ENCODE results near the gene SFXN1. TPM values are rescaled to one million over a fixed set of nuclear protein-coding genes. Genes with fewer than 3 reads are reported as not detected.
"Not testable (repeated sequence)": the region's sequence is repeated elsewhere in the genome, so short reads cannot be mapped to it uniquely, and the experiment has no call there.

Gene SFXN1
- total RNA-seq, 4 donors from 2014 or later = 18.0 to 26.1 (median 21.2) TPM

DNA sequence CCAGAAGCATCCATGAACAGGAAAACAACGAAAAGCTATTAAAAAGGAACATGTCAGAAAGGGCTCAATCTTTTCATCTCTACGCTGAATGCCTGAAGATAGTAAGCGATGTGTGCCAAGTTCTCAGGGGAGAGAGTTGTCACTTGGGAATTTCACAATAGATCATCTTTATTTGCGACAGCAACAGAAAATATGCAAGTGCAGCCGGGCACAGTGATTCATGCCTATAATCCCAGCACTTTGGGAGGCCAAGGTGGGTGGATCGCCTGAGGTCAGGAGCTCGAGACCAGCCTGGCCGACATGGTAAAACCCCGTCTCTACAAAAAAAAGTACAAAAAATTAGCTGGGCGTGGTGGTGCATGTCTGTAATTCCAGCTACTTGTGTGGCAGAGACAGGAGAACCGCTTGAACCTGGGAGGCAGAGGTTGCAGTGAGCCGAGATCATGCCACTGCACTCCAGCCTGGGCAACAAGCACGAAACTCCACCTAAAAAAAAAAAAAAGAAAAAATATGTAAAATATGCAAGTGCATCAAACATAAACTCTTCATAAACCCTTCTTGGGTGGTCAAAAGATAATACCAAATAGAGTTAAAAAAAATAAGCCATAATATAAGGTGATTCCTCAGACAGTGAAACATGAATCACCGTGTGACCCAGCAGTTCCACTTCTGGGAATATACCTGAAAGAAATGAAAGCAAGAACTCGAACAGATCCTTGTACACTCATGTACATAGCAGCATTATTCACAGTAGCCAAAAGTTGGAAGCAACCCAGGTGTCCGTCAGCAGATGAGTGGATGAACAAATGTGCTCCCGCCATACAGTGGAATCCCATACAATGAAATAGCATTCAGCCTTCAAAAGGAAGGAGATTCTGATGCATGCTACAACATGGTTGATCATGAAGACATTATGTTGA, 16.2 kb downstream of the SFXN1 start:
- H3K36me3 ChIP-seq = peaks cover 0 to 60% of the 10 kb centered on the region in 2 donors
- no peak for ATAC-seq
- H3K4me1 ChIP-seq = peaks cover 0 to 4% (median 0%) of the 10 kb centered on the region in 3 donors
- TF ChIP-seq EP300 (IDR thresholded peaks at IDR 0.05) = no peak
- TF ChIP-seq POLR2AphosphoS5 (IDR thresholded peaks at IDR 0.05) = no peak
- no peak for TF ChIP-seq POLR2A (IDR thresholded peaks at IDR 0.05)
- TF ChIP-seq, protein P1, sequence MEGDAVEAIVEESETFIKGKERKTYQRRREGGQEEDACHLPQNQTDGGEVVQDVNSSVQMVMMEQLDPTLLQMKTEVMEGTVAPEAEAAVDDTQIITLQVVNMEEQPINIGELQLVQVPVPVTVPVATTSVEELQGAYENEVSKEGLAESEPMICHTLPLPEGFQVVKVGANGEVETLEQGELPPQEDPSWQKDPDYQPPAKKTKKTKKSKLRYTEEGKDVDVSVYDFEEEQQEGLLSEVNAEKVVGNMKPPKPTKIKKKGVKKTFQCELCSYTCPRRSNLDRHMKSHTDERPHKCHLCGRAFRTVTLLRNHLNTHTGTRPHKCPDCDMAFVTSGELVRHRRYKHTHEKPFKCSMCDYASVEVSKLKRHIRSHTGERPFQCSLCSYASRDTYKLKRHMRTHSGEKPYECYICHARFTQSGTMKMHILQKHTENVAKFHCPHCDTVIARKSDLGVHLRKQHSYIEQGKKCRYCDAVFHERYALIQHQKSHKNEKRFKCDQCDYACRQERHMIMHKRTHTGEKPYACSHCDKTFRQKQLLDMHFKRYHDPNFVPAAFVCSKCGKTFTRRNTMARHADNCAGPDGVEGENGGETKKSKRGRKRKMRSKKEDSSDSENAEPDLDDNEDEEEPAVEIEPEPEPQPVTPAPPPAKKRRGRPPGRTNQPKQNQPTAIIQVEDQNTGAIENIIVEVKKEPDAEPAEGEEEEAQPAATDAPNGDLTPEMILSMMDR (IDR thresholded peaks at IDR 0.05) = no peak
- WGBS, 2 donors (ENCODE audit: low coverage in 1 of 2) = 80 to 89% methylated on average over 14 of the region's 17 CpGs
- H3K4me3 ChIP-seq = no peak overlapping the region
- no peak overlapping the region for H3K27ac ChIP-seq
- H3K27me3 ChIP-seq = no peaks in the 10 kb centered on the region
- H3K9me3 ChIP-seq = no peaks in the 10 kb centered on the region

DNA sequence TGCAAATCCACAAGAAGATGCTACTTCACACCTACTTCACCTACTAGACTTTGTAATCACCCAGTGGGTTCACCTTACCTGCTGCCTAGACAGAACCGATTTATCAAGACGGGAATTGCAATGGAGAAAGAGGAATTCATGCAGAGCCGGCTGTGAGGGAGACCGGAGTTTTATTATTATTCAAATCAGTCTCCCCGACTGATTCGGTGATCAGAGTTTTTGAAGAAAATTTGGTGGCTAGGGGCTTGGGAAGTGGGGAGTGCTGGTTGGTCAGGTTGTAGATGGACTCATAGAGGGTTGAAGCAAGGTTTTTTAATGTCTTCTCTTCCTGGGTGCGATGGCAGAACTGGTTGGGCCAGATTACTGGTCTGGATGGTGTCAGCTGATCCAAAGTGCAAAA, 23.4 kb downstream of the SFXN1 start:
- WGBS, 2 donors (ENCODE audit: low coverage in 1 of 2) = 84 to 96% methylated on average over 4 to 6 of the region's 7 CpGs
- Histone ChIP-seq H3K36me3 (peaks cover 0 to 32% of the 10 kb centered on the region in 2 donors), H3K9me3 (no peaks in the 10 kb centered on the region), H3K27ac (no peak overlapping the region), H3K4me1 (no peaks in the 10 kb centered on the region), H3K4me3 (no peak overlapping the region), H3K27me3 (no peaks in the 10 kb centered on the region)
- TF ChIP-seq EP300 (IDR thresholded peaks at IDR 0.05) = no peak
- TF ChIP-seq, protein P1 (IDR thresholded peaks at IDR 0.05) = no peak
- no peak for TF ChIP-seq POLR2A (IDR thresholded peaks at IDR 0.05)
- no peak for TF ChIP-seq POLR2AphosphoS5 (IDR thresholded peaks at IDR 0.05)
- ATAC-seq = no peak

DNA sequence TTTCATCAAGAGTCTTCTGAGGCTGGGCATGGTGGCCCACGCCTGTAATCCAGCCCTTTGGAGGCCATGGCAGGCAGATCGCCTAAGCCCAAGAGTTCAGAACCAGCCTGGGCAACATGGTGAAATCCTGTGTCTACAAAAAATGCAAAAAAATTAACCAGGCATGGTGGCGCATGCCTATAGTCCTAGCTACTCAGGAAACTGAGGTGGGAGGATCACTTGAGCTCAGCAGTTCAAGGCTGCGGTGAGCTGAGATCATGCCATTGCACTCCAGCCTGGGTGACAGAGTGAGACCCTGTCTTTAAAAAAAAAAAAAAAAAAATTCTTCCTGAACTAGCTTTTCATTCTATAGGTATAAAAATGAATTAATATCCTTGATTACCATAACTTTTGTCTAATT, 29.3 kb downstream of the SFXN1 start:
- H3K27me3 ChIP-seq, H3K27ac ChIP-seq, H3K4me1 ChIP-seq, H3K4me3 ChIP-seq, ATAC-seq, H3K9me3 ChIP-seq: not testable (repeated sequence)
- H3K36me3 ChIP-seq = peaks cover 0 to 46% of the 10 kb centered on the region in 2 donors
- 87 to 88% methylated on average over 3 to 4 of the region's 4 CpGs for WGBS, 2 donors (ENCODE audit: low coverage in 1 of 2)

DNA sequence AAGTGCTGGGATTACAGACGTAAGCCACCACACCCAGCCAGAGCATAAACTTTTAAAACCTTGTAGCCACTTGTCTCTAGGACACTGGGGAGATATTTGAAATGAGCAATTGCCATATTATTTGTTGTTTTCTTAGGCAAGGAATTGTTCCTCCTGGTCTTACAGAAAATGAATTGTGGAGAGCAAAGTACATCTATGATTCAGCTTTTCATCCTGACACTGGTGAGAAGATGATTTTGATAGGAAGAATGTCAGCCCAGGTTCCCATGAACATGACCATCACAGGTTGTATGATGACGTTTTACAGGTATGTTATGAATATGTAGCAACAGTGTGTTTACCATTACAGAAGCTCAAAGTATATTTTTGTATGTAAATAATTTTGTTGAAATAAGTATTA, 30.5 kb downstream of the SFXN1 start:
- Histone ChIP-seq H3K4me3 (no peak overlapping the region), H3K27me3 (no peaks in the 10 kb centered on the region), H3K36me3 (peaks cover 0 to 59% of the 10 kb centered on the region in 2 donors), H3K4me1 (no peaks in the 10 kb centered on the region), H3K27ac (no peak overlapping the region), H3K9me3 (no peaks in the 10 kb centered on the region)
- 79 to 94% methylated on average over 1 to 2 of the region's 2 CpGs for WGBS, 2 donors (ENCODE audit: low coverage in 1 of 2)
- TF ChIP-seq EP300 (IDR thresholded peaks at IDR 0.05) (no peak), POLR2AphosphoS5 (IDR thresholded peaks at IDR 0.05) (no peak), POLR2A (IDR thresholded peaks at IDR 0.05) (no peak)
- TF ChIP-seq, protein P1 (IDR thresholded peaks at IDR 0.05) = no peak
- no peak for ATAC-seq

DNA sequence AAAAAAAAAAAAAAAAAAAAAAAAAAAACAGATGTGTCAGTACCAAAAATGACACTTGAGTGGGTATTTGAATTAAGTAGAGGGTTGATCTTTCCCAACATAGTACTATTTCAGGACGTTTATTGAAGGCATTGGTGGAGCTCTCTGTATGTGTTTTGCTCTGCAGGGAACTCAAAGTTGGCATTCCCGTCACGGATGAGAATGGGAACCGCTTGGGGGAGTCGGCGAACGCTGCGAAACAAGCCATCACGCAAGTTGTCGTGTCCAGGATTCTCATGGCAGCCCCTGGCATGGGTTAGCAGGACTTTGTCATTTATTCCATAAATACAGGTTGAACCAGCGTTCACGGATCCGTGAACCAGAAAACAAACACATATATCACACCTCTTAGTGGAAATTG, 34.9 kb downstream of the SFXN1 start:
- H3K36me3 ChIP-seq = peaks cover 0 to 97% of the 10 kb centered on the region in 2 donors
- 96 to 100% methylated on average over 2 to 13 of the region's 13 CpGs for WGBS, 2 donors (ENCODE audit: low coverage in 1 of 2)
- H3K4me1 ChIP-seq = no peaks in the 10 kb centered on the region
- H3K4me3 ChIP-seq = no peak overlapping the region
- H3K9me3 ChIP-seq = no peaks in the 10 kb centered on the region
- ATAC-seq = no peak
- H3K27ac ChIP-seq = no peak overlapping the region
- H3K27me3 ChIP-seq = no peaks in the 10 kb centered on the region
- TF ChIP-seq POLR2A (IDR thresholded peaks at IDR 0.05) = no peak
- TF ChIP-seq, protein P1 (IDR thresholded peaks at IDR 0.05) = no peak
- TF ChIP-seq EP300 (IDR thresholded peaks at IDR 0.05) = no peak
